Left renal cortex interstitium (tissue), 4 donors: ENCODE results near the gene DGKD. TPM values are rescaled to one million over a fixed set of nuclear protein-coding genes. Genes with fewer than 3 reads are reported as not detected.
"Not testable (repeated sequence)": the region's sequence is repeated elsewhere in the genome, so short reads cannot be mapped to it uniquely, and the experiment has no call there.

Experiments
- DNase-seq, 4 donors: peaks; one replicate each; pipeline ENCODE4 v3.0.0-alpha.2; 2013; ENCODE audit warnings: low read depth in 4 of 4, low spot score in 2 of 4, missing footprints in 1 of 4
- polyA plus RNA-seq, 4 donors: library from polyadenylated mRNA; unstranded; fragments of 120-200 nt; gene quantifications; one replicate each; pipeline ENCODE4 v1.2.1, GENCODE V29; 2013; ENCODE audit not compliant: insufficient read length in 4 of 4

DGKD gene
- polyA plus RNA-seq, 4 donors, result 16.9 to 36.2 (median 26.8) TPM

- DNase-seq, result no peak
These were observed 5.5 kb downstream of the DGKD start for GRCh38 chr2:233359823-233360222.

- no peak for DNase-seq
These were observed 6.5 kb downstream of the DGKD start for GRCh38 chr2:233360771-233361176.

- DNase-seq, result no peak
These were observed 7.0 kb downstream of the DGKD start for GRCh38 chr2:233361297-233361696.

- DNase-seq, result no peak
These were observed 8.4 kb downstream of the DGKD start for GRCh38 chr2:233362742-233363141.

GRCh38 chr2:233363744-233364235 lies 9.5 kb downstream of the DGKD start:
- DNase-seq, result no peak

- DNase-seq, result no peak
These were observed 11.7 kb downstream of the DGKD start for GRCh38 chr2:233365861-233366520.

- DNase-seq, result no peak
These were observed 13.3 kb downstream of the DGKD start for GRCh38 chr2:233367586-233367985.

- no peak for DNase-seq
These were observed 14.5 kb downstream of the DGKD start for GRCh38 chr2:233368756-233369155.

GRCh38 chr2:233369462-233369861 lies 15.2 kb downstream of the DGKD start:
- no peak for DNase-seq

GRCh38 chr2:233369897-233370685 lies 15.8 kb downstream of the DGKD start:
- DNase-seq, result no peak

GRCh38 chr2:233371641-233372040 lies 17.3 kb downstream of the DGKD start:
- DNase-seq, result no peak

- no peak for DNase-seq
These were observed 18.6 kb downstream of the DGKD start for GRCh38 chr2:233372855-233373254.

GRCh38 chr2:233373316-233373715 lies 19.0 kb downstream of the DGKD start:
- no peak for DNase-seq

- DNase-seq, result not testable (repeated sequence)
These were observed 20.5 kb downstream of the DGKD start for GRCh38 chr2:233374776-233375175.

GRCh38 chr2:233375490-233376314 lies 21.4 kb downstream of the DGKD start:
- DNase-seq, result no peak

- DNase-seq, result no peak
These were observed 24.7 kb downstream of the DGKD start for GRCh38 chr2:233379034-233379433.

- no peak for DNase-seq
These were observed 25.1 kb downstream of the DGKD start for GRCh38 chr2:233379441-233379840.

GRCh38 chr2:233380132-233380895 lies 26.0 kb downstream of the DGKD start:
- no peak for DNase-seq

- DNase-seq, result no peak
These were observed 26.8 kb downstream of the DGKD start for GRCh38 chr2:233380995-233381637.

GRCh38 chr2:233381638-233381995 lies 27.3 kb downstream of the DGKD start:
- no peak for DNase-seq
